ENCODE measurements around the gene INSIG1.

GRCh38 chr7:155279787-155280445, 17.8 kb upstream of the INSIG1 start:
- TF ChIP-seq CTCF (IDR thresholded peaks at IDR 0.05; ENCODE audit: extremely low read depth in 1 of 2, insufficient read depth in 1 of 2, low read depth in 1 of 2, low read length in 2 of 2) (no peak), POLR2A (IDR thresholded peaks at IDR 0.05; ENCODE audit: low read depth, low read length) (no peak), MYC (IDR thresholded peaks at IDR 0.05; ENCODE audit: low read depth, low read length) (no peak), FOS (IDR thresholded peaks at IDR 0.05; ENCODE audit: borderline replicate concordance, insufficient read depth, low read length) (no peak), EZH2 (IDR thresholded peaks at IDR 0.05; ENCODE audit: borderline replicate concordance, low read depth, low read length, severe bottlenecking) (no peak), POLR2AphosphoS5 (IDR thresholded peaks at IDR 0.05; ENCODE audit: insufficient read depth, low read depth, low read length) (no peak), GATA2 (IDR thresholded peaks at IDR 0.05; ENCODE audit: insufficient read depth, insufficient read length, low read depth, low read length) (no peak), JUN (IDR thresholded peaks at IDR 0.05; ENCODE audit: borderline replicate concordance, insufficient read depth, insufficient read length, low read depth) (no peak), MAX (IDR thresholded peaks at IDR 0.05; ENCODE audit: insufficient read depth, insufficient read length) (no peak)
